ENCODE results near the gene AIM2. TPM values are rescaled to one million over a fixed set of nuclear protein-coding genes. Genes with fewer than 3 reads are reported as not detected.

AIM2 gene
- total and polyA plus RNA-seq, 2 of the 13 experiments (the other 11 are each of a cell fraction or from before 2014, with no cell fraction given), result not detected

- TF ChIP-seq FOXJ3 (CRISPR knock-in tag; IDR thresholded peaks at IDR 0.05; ENCODE audit: borderline replicate concordance), result no peak
- no peak for TF ChIP-seq SNAPC4 (CRISPR knock-in tag; IDR thresholded peaks at IDR 0.05)
- TF ChIP-seq ZNF674 (CRISPR knock-in tag; IDR thresholded peaks at IDR 0.05; ENCODE audit: low read depth), result no peak
- Histone ChIP-seq H3K79me2 (ENCODE audit: insufficient read depth, low read length) (no peaks in the 10 kb centered on the region), H3K4me3 (replicated peaks in 1 of 3; ENCODE audit: insufficient read depth in 1 of 3, low read depth in 2 of 3, low read length in 3 of 3) (no peak overlapping the region), H3K4me2 (ENCODE audit: low read depth, low read length) (no peak overlapping the region), H2AFZ (ENCODE audit: low read length) (no peak overlapping the region), H4K20me1 (ENCODE audit: insufficient read depth, low read length) (no peaks in the 10 kb centered on the region), H3K9ac (ENCODE audit: insufficient read depth, low read depth, low read length) (no peak overlapping the region), H3K36me3 (replicated peaks in 1 of 2; ENCODE audit: control insufficient read depth in 1 of 2, insufficient read depth in 2 of 2, low read length in 2 of 2) (no peaks in the 10 kb centered on the region), H3K27me3 (ENCODE audit: control insufficient read depth in 1 of 2, insufficient read depth in 2 of 2, low read length in 2 of 2) (no peaks in the 10 kb centered on the region; a peak in 1 of 5 replicates), H3K27ac (ENCODE audit: extremely low read length, insufficient read depth, low read length) (no peak overlapping the region), H3K9me3 (ENCODE audit: low read length) (no peaks in the 10 kb centered on the region), H3K4me1 (ENCODE audit: insufficient read depth, low read length) (no peaks in the 10 kb centered on the region)
- in situ Hi-C loops (cut with HindIII; ENCODE audit: extremely low pct_ligation_motif_present, low pct_unique_long_range_greater_than_20kb), result no loop called here
- POLR2A ChIA-PET, result no interaction called here
- no peak for DNase-seq (ENCODE audit: low spot score)
- WGBS (ENCODE audit: low lambda C conversion rate), result 5% methylated on average over 3 of the region's 3 CpGs
- no peak for ATAC-seq
- FAIRE-seq, result no peak
- no TSS peak for BruUV-seq (replicated peaks)
- intact Hi-C loops (cut with micrococcal nuclease; ENCODE audit: unreplicated experiment), result no loop called here
- CTCF ChIA-PET (ENCODE audit: low intra/inter-chr PET ratio, low total read pairs), result no interaction called here
Measured at GRCh38 chr1:159084867-159085266, 8.3 kb upstream of the AIM2 start.

- no peak for FAIRE-seq
- no TSS peak for BruUV-seq (replicated peaks)
- no peaks in the 10 kb centered on the region; a peak in 1 of 5 replicates for H3K27me3 ChIP-seq (ENCODE audit: control insufficient read depth in 1 of 2, insufficient read depth in 2 of 2, low read length in 2 of 2)
- CTCF ChIA-PET (ENCODE audit: low intra/inter-chr PET ratio, low total read pairs), result no interaction called here
- H3K36me3 ChIP-seq (replicated peaks in 1 of 2; ENCODE audit: control insufficient read depth in 1 of 2, insufficient read depth in 2 of 2, low read length in 2 of 2), result no peaks in the 10 kb centered on the region
- intact Hi-C loops (cut with micrococcal nuclease; ENCODE audit: unreplicated experiment), result no loop called here
- no peaks in the 10 kb centered on the region for H4K20me1 ChIP-seq (ENCODE audit: insufficient read depth, low read length)
- in situ Hi-C loops (cut with HindIII; ENCODE audit: extremely low pct_ligation_motif_present, low pct_unique_long_range_greater_than_20kb), result no loop called here
- H3K4me1 ChIP-seq (ENCODE audit: insufficient read depth, low read length), result no peaks in the 10 kb centered on the region
- no peaks in the 10 kb centered on the region for H3K9me3 ChIP-seq (ENCODE audit: low read length)
- 27% methylated on average over 3 of the region's 3 CpGs for WGBS (ENCODE audit: low lambda C conversion rate)
- H3K79me2 ChIP-seq (ENCODE audit: insufficient read depth, low read length), result no peaks in the 10 kb centered on the region
- DNase-seq (ENCODE audit: low spot score), result no peak
- H2AFZ ChIP-seq (ENCODE audit: low read length), result no peak overlapping the region
- no peak overlapping the region for H3K4me2 ChIP-seq (ENCODE audit: low read depth, low read length)
- H3K27ac ChIP-seq (ENCODE audit: extremely low read length, insufficient read depth, low read length), result no peak overlapping the region
- no peak overlapping the region for H3K4me3 ChIP-seq (replicated peaks in 1 of 3; ENCODE audit: insufficient read depth in 1 of 3, low read depth in 2 of 3, low read length in 3 of 3)
- POLR2A ChIA-PET, result no interaction called here
- H3K9ac ChIP-seq (ENCODE audit: insufficient read depth, low read depth, low read length), result no peak overlapping the region
- ATAC-seq, result no peak
- TF ChIP-seq HNF4G (IDR thresholded peaks at IDR 0.05; ENCODE audit: borderline replicate concordance, low read depth, low read length) (no peak), HNF4G (CRISPR knock-in tag; IDR thresholded peaks at IDR 0.05; ENCODE audit: borderline replicate concordance, low read depth) (no peak), ELF3 (CRISPR knock-in tag; IDR thresholded peaks at IDR 0.05) (no peak), ARHGAP35 (CRISPR knock-in tag; IDR thresholded peaks at IDR 0.05; ENCODE audit: borderline replicate concordance) (no peak), ZNF704 (CRISPR knock-in tag; IDR thresholded peaks at IDR 0.05; ENCODE audit: borderline replicate concordance) (no peak), ZNF251 (CRISPR knock-in tag; IDR thresholded peaks at IDR 0.05) (no peak), PAWR (CRISPR knock-in tag; IDR thresholded peaks at IDR 0.05; ENCODE audit: borderline replicate concordance) (no peak), ZNF75D (CRISPR knock-in tag; IDR thresholded peaks at IDR 0.05; ENCODE audit: borderline replicate concordance) (no peak), SYNCRIP (IDR thresholded peaks at IDR 0.05; ENCODE audit: insufficient read depth, low read depth, low read length) (no peak), CREBL2 (CRISPR knock-in tag; IDR thresholded peaks at IDR 0.05; ENCODE audit: borderline replicate concordance) (no peak)
Measured at GRCh38 chr1:159084152-159084551, 7.6 kb upstream of the AIM2 start.
